22Rv1 (cell line): Measurements from ENCODE around the gene JDP2.

Experiments
- H3K27ac ChIP-seq: fragments of 450-650 bp; 2 replicates; pipeline ENCODE4 v1.5.1; 2017
- ZFX ChIP-seq: fragments of 450-650 bp; IDR thresholded peaks from 2 replicates; pipeline ENCODE4 v1.6.1; 2017; ENCODE audit warnings: antibody characterized with exemption, borderline replicate concordance
- TF ChIP-seq, protein P1 (sequence below): fragments of 450-650 bp; IDR thresholded peaks from 2 replicates; pipeline ENCODE4 v1.5.1; 2017; ENCODE audit warnings: mild to moderate bottlenecking

The JDP2 gene

GRCh38 chr14:75518625-75519024 lies 90.8 kb downstream of the JDP2 start:
- TF ChIP-seq, protein P1, sequence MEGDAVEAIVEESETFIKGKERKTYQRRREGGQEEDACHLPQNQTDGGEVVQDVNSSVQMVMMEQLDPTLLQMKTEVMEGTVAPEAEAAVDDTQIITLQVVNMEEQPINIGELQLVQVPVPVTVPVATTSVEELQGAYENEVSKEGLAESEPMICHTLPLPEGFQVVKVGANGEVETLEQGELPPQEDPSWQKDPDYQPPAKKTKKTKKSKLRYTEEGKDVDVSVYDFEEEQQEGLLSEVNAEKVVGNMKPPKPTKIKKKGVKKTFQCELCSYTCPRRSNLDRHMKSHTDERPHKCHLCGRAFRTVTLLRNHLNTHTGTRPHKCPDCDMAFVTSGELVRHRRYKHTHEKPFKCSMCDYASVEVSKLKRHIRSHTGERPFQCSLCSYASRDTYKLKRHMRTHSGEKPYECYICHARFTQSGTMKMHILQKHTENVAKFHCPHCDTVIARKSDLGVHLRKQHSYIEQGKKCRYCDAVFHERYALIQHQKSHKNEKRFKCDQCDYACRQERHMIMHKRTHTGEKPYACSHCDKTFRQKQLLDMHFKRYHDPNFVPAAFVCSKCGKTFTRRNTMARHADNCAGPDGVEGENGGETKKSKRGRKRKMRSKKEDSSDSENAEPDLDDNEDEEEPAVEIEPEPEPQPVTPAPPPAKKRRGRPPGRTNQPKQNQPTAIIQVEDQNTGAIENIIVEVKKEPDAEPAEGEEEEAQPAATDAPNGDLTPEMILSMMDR: peak; percentile 51
- no peak for TF ChIP-seq ZFX
- H3K27ac ChIP-seq: no peak overlapping the region

DNA sequence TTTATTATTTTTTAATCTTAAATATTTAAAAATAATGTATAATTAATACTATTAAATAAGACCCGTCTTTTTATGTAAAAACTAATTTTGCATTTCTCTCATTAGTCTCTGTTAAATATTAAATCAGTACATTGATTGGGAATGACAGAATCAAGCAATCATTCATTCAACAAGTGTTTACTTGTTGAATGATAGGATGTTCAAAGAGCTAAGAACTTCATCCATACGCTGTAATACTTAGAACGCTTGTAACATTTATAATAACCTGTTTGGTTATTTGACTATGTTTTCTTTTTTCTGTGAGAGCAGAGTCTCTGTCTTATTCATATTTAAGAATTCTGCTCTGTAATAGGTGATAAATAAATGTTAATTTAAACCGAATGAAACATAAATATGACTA lies 91.6 kb downstream of the JDP2 start:
- TF ChIP-seq, protein P1: no peak
- no peak for TF ChIP-seq ZFX
- H3K27ac ChIP-seq: no peak overlapping the region

DNA sequence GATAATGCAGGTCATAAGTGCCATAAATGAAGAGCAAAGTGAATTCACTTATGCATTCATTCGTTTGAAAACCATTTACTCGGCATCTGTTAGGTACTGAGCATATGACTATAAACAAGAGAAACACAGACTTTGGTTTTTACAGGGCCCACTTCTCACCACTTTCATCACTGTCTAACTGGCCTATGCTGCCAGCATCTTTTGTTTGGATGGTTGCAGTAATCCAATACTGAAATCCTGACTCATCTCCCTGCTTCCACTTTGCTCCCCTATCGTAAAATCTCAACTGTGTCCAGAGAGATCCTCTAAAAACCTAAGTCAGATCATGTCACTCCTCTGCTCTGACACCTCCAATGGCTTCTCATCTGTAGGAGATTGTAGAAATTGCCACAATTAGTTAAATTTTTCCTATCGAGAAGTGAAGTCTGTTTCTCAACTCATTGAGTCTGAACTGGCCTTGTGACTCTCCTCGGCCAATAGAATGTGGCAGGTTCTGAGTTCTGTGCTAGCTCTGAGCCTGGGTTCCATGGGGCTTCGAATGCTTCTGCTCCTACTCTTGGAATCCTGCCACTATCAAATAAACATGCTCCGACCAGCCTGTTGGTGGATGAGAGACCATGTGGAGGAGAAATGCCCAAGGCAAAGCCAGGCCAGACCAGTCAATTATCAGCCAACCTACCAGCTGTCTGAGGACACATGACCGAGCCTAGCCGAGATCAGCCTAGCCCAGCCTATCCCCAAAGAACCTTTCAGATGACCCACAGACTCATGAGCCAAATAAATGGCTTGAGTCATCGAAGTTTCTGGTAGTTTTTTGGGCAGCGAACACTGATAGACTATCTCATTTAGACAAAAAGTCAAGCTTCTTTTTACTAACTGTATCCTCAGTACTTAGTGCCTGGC lies 92.3 kb downstream of the JDP2 start:
- TF ChIP-seq, protein P1: no peak
- H3K27ac ChIP-seq: no peak overlapping the region

DNA sequence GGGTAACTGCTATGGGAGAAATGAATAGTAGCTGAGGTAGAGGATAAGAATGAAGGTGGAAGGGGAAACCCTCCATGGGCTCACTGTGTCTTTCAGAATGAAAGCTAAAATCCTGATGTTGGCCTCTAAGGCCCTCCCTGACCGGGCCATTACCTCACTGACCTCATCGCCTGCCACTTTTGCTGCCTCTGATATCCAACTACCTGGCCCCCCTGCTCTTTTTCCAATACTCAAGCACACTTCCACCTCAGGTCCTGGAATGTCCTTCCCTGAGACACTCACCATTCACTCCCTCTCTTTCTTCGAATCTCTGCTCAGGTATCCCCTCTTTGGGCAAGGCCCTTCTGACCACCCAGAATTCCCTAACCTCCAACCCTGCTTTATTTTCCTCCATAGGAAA lies 93.0 kb downstream of the JDP2 start:
- peak overlapping the region; percentile 57 for H3K27ac ChIP-seq
- no peak for TF ChIP-seq ZFX
- TF ChIP-seq, protein P1: no peak

- TF ChIP-seq, protein P1: no peak
- no peak for TF ChIP-seq ZFX
- peak overlapping the region; percentile 57 for H3K27ac ChIP-seq
These were observed 93.8 kb downstream of the JDP2 start for GRCh38 chr14:75521415-75522199.

DNA sequence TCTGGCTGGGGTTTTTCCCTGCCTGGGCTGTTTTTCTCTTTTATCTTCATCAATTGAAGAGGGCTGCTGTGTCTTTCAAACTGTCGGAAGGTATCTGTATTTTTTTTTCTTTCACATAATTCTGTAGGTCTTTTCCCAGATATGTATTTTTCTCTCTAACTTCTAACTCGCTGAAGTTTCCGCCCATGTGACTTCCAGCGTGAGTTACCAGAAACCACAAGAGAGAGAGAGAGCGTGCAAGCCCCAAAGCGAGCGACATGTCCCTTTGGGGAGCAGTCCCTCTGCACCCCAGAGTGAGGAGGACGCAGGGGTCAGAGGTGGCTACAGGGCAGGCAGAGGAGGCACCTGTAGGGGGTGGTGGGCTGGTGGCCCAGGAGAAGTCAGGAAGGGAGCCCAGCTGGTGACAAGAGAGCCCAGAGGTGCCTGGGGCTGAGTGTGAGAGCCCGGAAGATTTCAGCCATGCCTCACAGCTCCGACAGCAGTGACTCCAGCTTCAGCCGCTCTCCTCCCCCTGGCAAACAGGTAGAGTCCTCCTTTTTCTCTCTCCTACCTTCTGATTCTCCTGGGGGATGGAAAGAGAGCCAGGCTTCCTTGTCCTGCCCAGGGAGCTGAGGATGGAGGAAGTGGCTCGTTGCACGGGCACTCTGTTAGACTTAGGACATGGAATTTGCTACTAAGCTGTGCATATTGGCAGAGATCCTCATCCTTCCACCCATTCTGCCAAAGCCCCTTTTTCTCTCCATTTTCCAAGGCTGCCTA lies 94.6 kb downstream of the JDP2 start, which contains the start of gene BATF:
BATF (plus strand) TSS at position 246 of the 759 bp plus-strand sequence; CDS start at position 460, 214 bp downstream.
- peak within 1 kb of the TSS; percentile 57 for H3K27ac ChIP-seq
- no peak for TF ChIP-seq ZFX
- TF ChIP-seq, protein P1: no peak
